Astrocyte (in vitro differentiated cells and primary cell): ENCODE measurements around the gene KLHL14. TPM values are rescaled to one million over a fixed set of nuclear protein-coding genes. Genes with fewer than 3 reads are reported as not detected.

Experiments used
- DNase-seq: peaks from one replicate; pipeline ENCODE4 v3.0.0-alpha.2; 2010; ENCODE audit warnings: low read depth
- FAIRE-seq: peaks from 2 replicates; lab custom pipeline; 2011; peaks lifted over from hg19 to GRCh38; lab: Jason Lieb, UNC
- H2AFZ ChIP-seq: 2 replicates; pipeline ENCODE4 v1.6.0; 2012; ENCODE audit warnings: low read depth, low read length, inconsistent platforms
- H3K27ac ChIP-seq: 2 replicates; pipeline ENCODE4 v1.5.1; 2011; ENCODE audit warnings: low read depth, low read length, inconsistent platforms
- H3K27me3 ChIP-seq: 2 replicates; pipeline ENCODE4 v1.6.0; 2011; ENCODE audit warnings: low read length, inconsistent platforms; ENCODE audit not compliant: insufficient read depth
- H3K36me3 ChIP-seq: 2 replicates; pipeline ENCODE4 v1.5.1; 2011; ENCODE audit warnings: low read length, inconsistent platforms; ENCODE audit not compliant: insufficient read depth
- H3K4me1 ChIP-seq: 2 replicates; pipeline ENCODE4 v1.5.1; 2011; ENCODE audit warnings: low read length, inconsistent platforms; ENCODE audit not compliant: insufficient read depth
- H3K4me2 ChIP-seq: 2 replicates; pipeline ENCODE4 v1.6.0; 2012; ENCODE audit warnings: low read length, inconsistent platforms
- H3K4me3 ChIP-seq: 2 replicates; pipeline ENCODE4 v1.5.1; 2011; ENCODE audit warnings: low read depth, mild to moderate bottlenecking, low read length, inconsistent platforms; ENCODE audit not compliant: insufficient read depth
- H3K79me2 ChIP-seq: 2 replicates; pipeline ENCODE4 v1.6.0; 2012; ENCODE audit warnings: mild to moderate bottlenecking, low read length, inconsistent platforms; ENCODE audit not compliant: insufficient read depth
- H3K9ac ChIP-seq: 2 replicates; pipeline ENCODE4 v1.6.0; 2012; ENCODE audit warnings: mild to moderate bottlenecking, low read length, inconsistent platforms
- H3K9me3 ChIP-seq: 2 replicates; pipeline ENCODE4 v1.5.1; 2012; ENCODE audit warnings: low read depth, mild to moderate bottlenecking, low read length, inconsistent platforms; ENCODE audit not compliant: insufficient read depth
- H4K20me1 ChIP-seq: 2 replicates; pipeline ENCODE4 v1.6.0; 2012; ENCODE audit warnings: low read length, inconsistent platforms; ENCODE audit not compliant: insufficient read depth
- H3K27ac Mint-ChIP-seq: one replicate; pipeline ENCODE4 v1.8.0; 2021; ENCODE audit warnings: mild to moderate bottlenecking, mixed read lengths; ENCODE audit not compliant: unreplicated experiment
- H3K27me3 Mint-ChIP-seq: one replicate; pipeline ENCODE4 v1.8.0; 2021; ENCODE audit warnings: low read depth, mixed read lengths; ENCODE audit not compliant: unreplicated experiment
- H3K36me3 Mint-ChIP-seq: one replicate; pipeline ENCODE4 v1.8.0; 2021; ENCODE audit warnings: low read depth, mixed read lengths; ENCODE audit not compliant: unreplicated experiment
- H3K4me1 Mint-ChIP-seq: one replicate; pipeline ENCODE4 v1.8.0; 2021; ENCODE audit warnings: low read depth, mixed read lengths; ENCODE audit not compliant: unreplicated experiment
- H3K4me3 Mint-ChIP-seq: one replicate; pipeline ENCODE4 v1.8.0; 2021; ENCODE audit warnings: mild to moderate bottlenecking, moderate library complexity, mixed read lengths; ENCODE audit not compliant: unreplicated experiment
- H3K9me3 Mint-ChIP-seq: one replicate; pipeline ENCODE4 v1.8.0; 2021; ENCODE audit warnings: mild to moderate bottlenecking, mixed read lengths; ENCODE audit not compliant: unreplicated experiment
- EZH2 ChIP-seq: IDR thresholded peaks from 2 replicates; pipeline ENCODE4 v1.6.1; 2012; ENCODE audit warnings: mild to moderate bottlenecking, low read length, inconsistent platforms; ENCODE audit not compliant: insufficient read depth
- total RNA-seq: library from RNA; stranded (reverse); gene quantifications from 2 replicates; pipeline ENCODE4 v1.2.1, GENCODE V29; 2021
- TF ChIP-seq, protein P1 (sequence below): IDR thresholded peaks from 2 replicates; pipeline ENCODE4 v1.5.1; 2011; ENCODE audit warnings: low read depth, mild to moderate bottlenecking, inconsistent platforms, low read length, moderate library complexity; ENCODE audit not compliant: insufficient read depth

The KLHL14 gene
- total RNA-seq, 1 donor from 2014 or later: 0.39 TPM

- H3K27me3 ChIP-seq: peaks cover 8% of the 10 kb centered on the region
- no peak overlapping the region for H3K27ac ChIP-seq
- Mint-ChIP-seq H3K27ac (no peak overlapping the region), H3K27me3 (peaks cover 2% of the 10 kb centered on the region), H3K4me3 (no peak overlapping the region), H3K36me3 (no peaks in the 10 kb centered on the region), H3K4me1 (no peaks in the 10 kb centered on the region), H3K9me3 (no peaks in the 10 kb centered on the region)
- no peak overlapping the region for H2AFZ ChIP-seq
- FAIRE-seq (no peak), DNase-seq (no peak)
- TF ChIP-seq EZH2: no peak
- TF ChIP-seq, protein P1, sequence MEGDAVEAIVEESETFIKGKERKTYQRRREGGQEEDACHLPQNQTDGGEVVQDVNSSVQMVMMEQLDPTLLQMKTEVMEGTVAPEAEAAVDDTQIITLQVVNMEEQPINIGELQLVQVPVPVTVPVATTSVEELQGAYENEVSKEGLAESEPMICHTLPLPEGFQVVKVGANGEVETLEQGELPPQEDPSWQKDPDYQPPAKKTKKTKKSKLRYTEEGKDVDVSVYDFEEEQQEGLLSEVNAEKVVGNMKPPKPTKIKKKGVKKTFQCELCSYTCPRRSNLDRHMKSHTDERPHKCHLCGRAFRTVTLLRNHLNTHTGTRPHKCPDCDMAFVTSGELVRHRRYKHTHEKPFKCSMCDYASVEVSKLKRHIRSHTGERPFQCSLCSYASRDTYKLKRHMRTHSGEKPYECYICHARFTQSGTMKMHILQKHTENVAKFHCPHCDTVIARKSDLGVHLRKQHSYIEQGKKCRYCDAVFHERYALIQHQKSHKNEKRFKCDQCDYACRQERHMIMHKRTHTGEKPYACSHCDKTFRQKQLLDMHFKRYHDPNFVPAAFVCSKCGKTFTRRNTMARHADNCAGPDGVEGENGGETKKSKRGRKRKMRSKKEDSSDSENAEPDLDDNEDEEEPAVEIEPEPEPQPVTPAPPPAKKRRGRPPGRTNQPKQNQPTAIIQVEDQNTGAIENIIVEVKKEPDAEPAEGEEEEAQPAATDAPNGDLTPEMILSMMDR: no peak
- no peaks in the 10 kb centered on the region for H3K4me1 ChIP-seq
- H3K79me2 ChIP-seq: no peaks in the 10 kb centered on the region
- no peaks in the 10 kb centered on the region for H4K20me1 ChIP-seq
- no peak overlapping the region for H3K4me3 ChIP-seq
- no peaks in the 10 kb centered on the region for H3K36me3 ChIP-seq
- no peak overlapping the region for H3K9ac ChIP-seq
- H3K9me3 ChIP-seq: no peaks in the 10 kb centered on the region
- no peak overlapping the region for H3K4me2 ChIP-seq
These were observed 9.5 kb downstream of the KLHL14 start for GRCh38 chr18:32763293-32763692.

DNA sequence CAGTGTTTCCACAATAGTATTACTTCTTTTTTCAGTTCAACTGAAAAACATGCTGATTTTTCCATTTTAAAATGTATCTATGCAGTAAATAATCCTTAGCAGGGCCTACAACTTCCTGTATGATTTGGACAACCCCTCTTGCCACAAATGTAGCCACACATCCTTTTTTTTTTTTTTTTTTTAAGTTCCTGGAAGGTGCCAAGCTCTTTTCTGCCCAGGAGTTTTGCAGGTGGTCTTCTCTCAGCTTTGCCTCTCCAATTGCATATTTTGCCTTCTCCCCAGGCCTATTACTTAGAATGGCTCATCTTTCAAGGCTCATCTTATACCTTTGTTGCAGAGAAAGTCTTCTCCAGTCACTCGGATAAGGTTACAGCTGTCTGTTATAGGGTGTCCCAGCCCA, 11.6 kb downstream of the KLHL14 start:
- no peaks in the 10 kb centered on the region for H3K4me1 ChIP-seq
- H3K9me3 ChIP-seq: no peaks in the 10 kb centered on the region
- Mint-ChIP-seq H3K36me3 (no peaks in the 10 kb centered on the region), H3K4me3 (no peak overlapping the region), H3K4me1 (no peaks in the 10 kb centered on the region), H3K9me3 (no peaks in the 10 kb centered on the region), H3K27ac (no peak overlapping the region), H3K27me3 (no peaks in the 10 kb centered on the region)
- no peaks in the 10 kb centered on the region for H3K79me2 ChIP-seq
- no peak overlapping the region for H3K27ac ChIP-seq
- H3K4me2 ChIP-seq: no peak overlapping the region
- DNase-seq (no peak), FAIRE-seq (no peak)
- no peaks in the 10 kb centered on the region for H4K20me1 ChIP-seq
- H3K27me3 ChIP-seq: no peaks in the 10 kb centered on the region
- no peaks in the 10 kb centered on the region for H3K36me3 ChIP-seq
- H2AFZ ChIP-seq: no peak overlapping the region
- no peak for TF ChIP-seq EZH2
- TF ChIP-seq, protein P1: no peak
- no peak overlapping the region for H3K9ac ChIP-seq
- H3K4me3 ChIP-seq: no peak overlapping the region

DNA sequence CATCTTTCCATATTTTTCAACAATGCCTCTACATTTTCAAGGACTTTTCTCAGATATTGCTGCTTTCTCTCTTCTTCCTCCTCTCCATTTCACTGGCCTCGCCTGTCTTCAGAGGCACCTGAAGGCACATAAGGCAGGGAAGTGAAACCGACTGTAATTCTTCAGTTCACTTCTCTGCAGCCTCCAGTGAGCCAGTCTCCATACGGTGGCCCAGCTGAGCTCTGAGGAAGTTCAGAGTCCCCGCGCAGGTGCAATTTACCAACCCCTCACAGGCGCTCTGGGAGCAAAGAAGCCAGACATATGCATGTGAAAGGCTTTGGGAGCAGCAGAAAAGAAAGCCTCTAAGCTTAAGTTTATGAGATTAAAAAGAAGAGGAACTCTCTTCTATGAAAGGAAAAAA, 12.4 kb downstream of the KLHL14 start:
- Mint-ChIP-seq H3K4me1 (no peaks in the 10 kb centered on the region), H3K36me3 (no peaks in the 10 kb centered on the region), H3K9me3 (no peaks in the 10 kb centered on the region), H3K4me3 (no peak overlapping the region), H3K27ac (no peak overlapping the region), H3K27me3 (no peaks in the 10 kb centered on the region)
- no peak for TF ChIP-seq EZH2
- TF ChIP-seq, protein P1: no peak
- Histone ChIP-seq H3K9me3 (no peaks in the 10 kb centered on the region), H3K79me2 (no peaks in the 10 kb centered on the region), H3K4me3 (no peak overlapping the region), H4K20me1 (no peaks in the 10 kb centered on the region), H3K4me1 (no peaks in the 10 kb centered on the region), H3K9ac (no peak overlapping the region), H3K27ac (no peak overlapping the region), H2AFZ (no peak overlapping the region), H3K4me2 (no peak overlapping the region), H3K27me3 (no peaks in the 10 kb centered on the region), H3K36me3 (no peaks in the 10 kb centered on the region)
- FAIRE-seq (no peak), DNase-seq (no peak)
